ENCODE measurements around the gene GBX1.
A peak's percentile ranks its signal among the peaks of the same experiment; 100 is the strongest.

GBX1 gene

GRCh38 chr7:151174246-151175046 is 7.0 kb upstream of the GBX1 start:
- no peak for TF ChIP-seq CTCF (IDR thresholded peaks at IDR 0.05; ENCODE audit: low read depth, low read length, missing control alignments)
- DNase-seq (ENCODE audit: low read depth) = no peak
- H3K4me3 ChIP-seq (ENCODE audit: low read depth, low read length) = no peak overlapping the region

DNA sequence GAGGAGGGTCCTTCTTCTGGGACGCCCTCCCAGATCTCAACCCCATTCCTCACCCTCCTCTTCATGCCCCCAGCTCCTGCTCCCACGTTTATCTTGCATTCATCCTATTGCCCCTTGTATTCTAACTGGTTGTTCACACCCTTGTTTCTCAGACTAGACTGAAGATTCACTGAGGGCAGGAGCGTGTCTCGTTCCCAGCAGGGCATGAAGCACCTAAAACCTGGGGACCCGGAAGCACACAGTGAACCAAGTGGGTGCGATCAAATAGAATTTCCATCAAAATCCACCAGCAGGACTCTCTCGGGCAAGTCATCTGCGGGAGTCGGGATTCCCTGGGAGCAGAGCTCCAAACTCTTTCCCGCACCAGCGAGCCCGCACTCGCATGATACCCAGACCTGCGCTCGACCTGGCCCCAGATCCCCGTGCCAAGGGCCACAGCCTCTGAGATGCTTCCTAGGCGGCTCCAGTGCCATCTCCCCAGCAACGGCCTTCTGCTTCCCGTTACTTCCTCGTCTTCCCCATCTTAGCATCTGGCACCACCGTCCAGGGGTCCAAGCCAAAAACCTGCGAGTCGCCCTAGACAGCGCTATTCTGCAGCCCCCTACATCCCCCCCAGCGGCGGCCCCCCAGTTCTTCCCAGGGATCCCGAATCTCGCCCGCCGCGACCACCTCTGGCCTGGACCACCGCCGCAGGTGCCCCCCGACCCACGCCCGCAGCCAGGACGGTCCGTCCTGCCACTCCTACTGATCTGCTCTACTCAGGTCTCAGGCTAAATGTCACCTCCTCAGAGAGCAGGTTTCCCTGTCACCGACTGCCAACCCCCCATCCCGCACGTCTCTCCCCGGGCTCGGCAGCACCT is 6.1 kb upstream of the GBX1 start:
- TF ChIP-seq CTCF (IDR thresholded peaks at IDR 0.05; ENCODE audit: low read depth, low read length, missing control alignments) = no peak
- H3K4me3 ChIP-seq (ENCODE audit: low read depth, low read length) = no peak overlapping the region
- no peak for DNase-seq (ENCODE audit: low read depth)

DNA sequence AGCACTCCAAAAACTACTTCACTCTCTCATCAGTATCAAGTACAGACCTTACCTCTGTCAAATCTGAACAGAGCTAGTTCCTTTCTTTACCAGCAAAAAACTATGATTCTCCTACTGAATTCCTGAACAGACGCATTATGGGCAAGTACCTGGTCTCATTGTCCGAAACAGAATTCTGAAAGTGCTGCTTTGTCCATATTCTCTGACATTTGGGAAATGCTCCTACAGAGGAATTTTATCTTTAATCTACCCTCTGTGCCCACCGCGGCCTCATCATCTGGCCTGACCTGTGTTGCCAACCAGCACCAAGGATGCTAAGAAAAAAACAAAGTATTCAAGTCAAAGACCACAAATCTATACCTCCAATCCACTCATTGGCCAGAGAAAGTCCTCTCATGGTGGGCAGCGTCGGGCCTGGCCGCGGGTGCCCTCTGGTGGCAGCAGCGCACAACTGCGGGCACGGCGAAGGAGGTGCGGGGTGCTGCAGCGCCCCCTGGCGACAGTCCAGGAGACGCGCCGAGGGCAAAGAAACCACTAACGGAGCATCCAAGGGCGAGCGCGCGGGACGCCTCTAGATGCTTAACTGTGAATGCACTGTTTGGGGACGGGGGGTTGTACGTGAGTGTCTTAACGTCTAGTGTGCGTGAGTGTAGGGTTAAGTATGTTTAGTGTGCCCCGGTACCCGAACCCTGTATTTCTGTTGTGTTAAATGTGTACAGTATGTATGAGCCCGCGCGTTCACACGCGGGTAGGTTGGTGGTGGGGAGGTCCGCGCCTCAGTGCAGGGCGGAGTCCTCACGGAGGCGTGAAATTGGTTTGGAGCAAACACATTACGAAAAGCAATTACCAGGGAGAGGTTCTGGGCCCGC is 5.0 kb upstream of the GBX1 start:
- peak; percentile 4 for DNase-seq (ENCODE audit: low read depth)
- H3K4me3 ChIP-seq (ENCODE audit: low read depth, low read length) = no peak overlapping the region
- TF ChIP-seq CTCF (IDR thresholded peaks at IDR 0.05; ENCODE audit: low read depth, low read length, missing control alignments) = peak; percentile 100

DNA sequence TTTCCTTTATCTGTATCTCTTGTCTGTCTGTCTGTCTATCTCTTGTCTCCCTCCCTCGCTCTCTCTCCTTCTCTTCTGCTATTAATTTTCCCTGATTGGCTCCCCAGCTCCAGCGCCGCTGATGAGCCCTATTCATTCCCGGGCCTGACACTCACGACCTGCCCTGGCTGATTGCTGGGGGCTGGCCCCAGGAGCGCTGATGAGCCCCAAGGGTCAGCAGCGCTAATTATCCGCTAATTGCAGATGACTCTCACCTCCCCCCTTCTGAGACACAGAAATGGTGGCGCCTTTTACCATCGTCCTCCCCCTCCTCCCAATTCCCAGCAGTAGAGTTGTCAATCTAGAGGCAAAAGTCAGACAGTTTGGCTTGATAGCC is 1.3 kb upstream of the GBX1 start:
- no peak overlapping the region for H3K4me3 ChIP-seq (ENCODE audit: low read depth, low read length)

DNA sequence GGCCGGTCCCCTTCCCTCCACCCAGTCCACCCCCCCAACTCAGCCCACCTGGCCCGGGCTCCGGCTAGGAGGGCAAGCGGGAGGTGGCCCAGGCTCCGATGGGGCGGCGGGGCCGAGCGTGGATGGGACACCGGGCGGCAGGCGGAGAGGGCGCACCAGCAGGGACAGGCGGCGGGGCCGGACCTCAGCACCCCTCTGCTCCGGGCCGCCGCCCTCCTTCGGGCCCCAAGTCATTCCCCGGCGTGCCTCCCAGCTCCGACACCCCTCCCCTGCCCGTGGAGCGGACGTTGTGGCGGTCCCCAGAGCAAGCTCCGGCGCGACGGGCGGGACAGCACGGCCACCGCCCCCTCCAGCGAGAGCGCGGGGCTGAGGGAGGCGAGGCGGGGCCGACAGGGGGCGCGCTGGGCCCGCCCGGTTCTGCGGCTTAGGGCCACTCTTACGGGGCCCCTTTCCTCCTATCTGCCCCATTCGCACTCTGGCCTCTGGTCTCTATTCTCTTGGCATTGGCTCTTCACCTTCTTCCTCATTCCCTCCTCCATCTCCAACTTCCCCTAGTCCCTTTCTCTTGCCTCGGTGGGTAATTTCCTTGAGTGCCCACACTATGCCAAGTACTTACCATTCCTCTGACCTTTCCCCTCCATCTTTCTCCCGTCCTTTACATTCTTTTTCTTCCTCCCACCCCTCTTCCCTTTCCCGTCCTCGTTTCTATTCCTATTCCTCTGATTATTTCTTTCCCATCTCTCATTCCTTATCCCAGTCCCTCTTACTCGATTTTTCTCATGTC is 701 bp upstream of the GBX1 start:
- TF ChIP-seq CTCF (IDR thresholded peaks at IDR 0.05; ENCODE audit: low read depth, low read length, missing control alignments) = peak; percentile 79
- no peak for DNase-seq (ENCODE audit: low read depth)
- no peak overlapping the region for H3K4me3 ChIP-seq (ENCODE audit: low read depth, low read length)

More for the DNA sequence above, 1.3 kb upstream of the GBX1 start:
- no peak for TF ChIP-seq CTCF (IDR thresholded peaks at IDR 0.05; ENCODE audit: low read depth, low read length, missing control alignments)
- no peak for DNase-seq (ENCODE audit: low read depth)

DNA sequence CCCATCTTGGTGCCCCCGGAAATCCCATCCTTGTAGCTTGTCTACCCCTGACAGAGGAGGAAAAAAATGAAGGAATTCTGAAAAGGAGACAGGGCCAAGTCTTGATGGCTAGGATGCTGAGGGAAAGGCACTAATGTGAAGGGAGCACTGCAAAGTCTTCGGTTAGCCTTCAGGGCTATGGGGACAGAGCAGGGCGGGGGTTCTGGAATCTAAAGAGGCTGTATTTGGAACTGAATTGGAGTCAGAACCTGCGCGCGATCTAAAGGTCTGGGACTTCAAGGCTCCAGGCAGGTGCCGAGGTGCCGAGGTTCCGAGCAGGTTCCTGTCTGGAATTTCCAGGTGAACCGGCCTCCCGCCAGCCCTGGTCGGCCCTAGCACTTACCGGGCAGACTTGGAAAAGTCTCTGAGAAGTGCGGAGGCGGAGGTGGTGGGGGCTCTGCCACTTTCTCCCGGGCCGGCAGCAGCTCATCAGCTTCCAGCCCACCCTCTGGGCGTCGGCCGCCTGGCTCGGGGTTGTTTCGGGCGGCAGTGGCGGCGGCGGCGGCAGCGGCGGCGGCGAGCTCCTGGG is 781 bp downstream of the GBX1 start:
- TF ChIP-seq CTCF (IDR thresholded peaks at IDR 0.05; ENCODE audit: low read depth, low read length, missing control alignments) = no peak
- no peak overlapping the region for H3K4me3 ChIP-seq (ENCODE audit: low read depth, low read length)
- DNase-seq (ENCODE audit: low read depth) = no peak

Measured in GM12864 (cell line).